Activated naive CD8-positive, alpha-beta T cell (primary cell): ENCODE measurements around the gene SLC29A4.
"Not testable (repeated sequence)": the region's sequence is repeated elsewhere in the genome, so short reads cannot be mapped to it uniquely, and the experiment has no call there.

Source experiments
- H3K27ac Mint-ChIP-seq: one replicate; pipeline ENCODE4 v1.8.0; 2021; ENCODE audit warnings: mixed read lengths
- H3K27me3 Mint-ChIP-seq: one replicate; pipeline ENCODE4 v1.8.0; 2021; ENCODE audit warnings: mixed read lengths
- H3K36me3 Mint-ChIP-seq: one replicate; pipeline ENCODE4 v1.8.0; 2021; ENCODE audit warnings: mixed read lengths
- H3K4me1 Mint-ChIP-seq: one replicate; pipeline ENCODE4 v1.8.0; 2021; ENCODE audit warnings: low read depth, mixed read lengths
- H3K4me3 Mint-ChIP-seq: one replicate; pipeline ENCODE4 v1.8.0; 2021; ENCODE audit warnings: mild to moderate bottlenecking, mixed read lengths
- H3K9me3 Mint-ChIP-seq: one replicate; pipeline ENCODE4 v1.8.0; 2021; ENCODE audit warnings: low read depth, mixed read lengths

The SLC29A4 gene

GRCh38 chr7:5282543-5283316 lies at the start of gene SLC29A4:
SLC29A4 (plus strand) TSS chr7:5282943; CDS start chr7:5287817, 4,874 bp downstream.
- Mint-ChIP-seq H3K36me3 (no peaks in the 10 kb centered on the region), H3K4me3 (no peak within 1 kb of the TSS), H3K4me1 (no peaks in the 10 kb centered on the region), H3K9me3 (no peaks in the 10 kb centered on the region), H3K27ac (no peak within 1 kb of the TSS), H3K27me3 (peaks cover 3% of the 10 kb centered on the region)

GRCh38 chr7:5234852-5235831 lies 47.6 kb upstream of the SLC29A4 start:
- Mint-ChIP-seq H3K27ac (no peak overlapping the region), H3K4me3 (no peak overlapping the region), H3K36me3 (peaks cover 5% of the 10 kb centered on the region), H3K4me1 (peaks cover 43% of the 10 kb centered on the region), H3K9me3 (no peaks in the 10 kb centered on the region), H3K27me3 (no peaks in the 10 kb centered on the region)

- Mint-ChIP-seq H3K4me1 (peaks cover 30% of the 10 kb centered on the region), H3K36me3 (no peaks in the 10 kb centered on the region), H3K27ac (no peak overlapping the region), H3K9me3 (no peaks in the 10 kb centered on the region), H3K4me3 (no peak overlapping the region), H3K27me3 (no peaks in the 10 kb centered on the region)
Observed at GRCh38 chr7:5237286-5237685, 45.5 kb upstream of the SLC29A4 start.

GRCh38 chr7:5238500-5238899 lies 44.2 kb upstream of the SLC29A4 start:
- Mint-ChIP-seq H3K9me3 (no peaks in the 10 kb centered on the region), H3K4me3 (no peak overlapping the region), H3K36me3 (no peaks in the 10 kb centered on the region), H3K27ac (no peak overlapping the region), H3K27me3 (no peaks in the 10 kb centered on the region), H3K4me1 (peaks cover 19% of the 10 kb centered on the region)

GRCh38 chr7:5243261-5243660 lies 39.5 kb upstream of the SLC29A4 start:
- Mint-ChIP-seq H3K27ac (no peak overlapping the region), H3K4me1 (peaks cover 11% of the 10 kb centered on the region), H3K4me3 (no peak overlapping the region), H3K9me3 (no peaks in the 10 kb centered on the region), H3K27me3 (no peaks in the 10 kb centered on the region), H3K36me3 (no peaks in the 10 kb centered on the region)

GRCh38 chr7:5248201-5248885 lies 34.4 kb upstream of the SLC29A4 start:
- H3K4me1 Mint-ChIP-seq: no peaks in the 10 kb centered on the region
- H3K27me3 Mint-ChIP-seq: no peaks in the 10 kb centered on the region
- H3K27ac Mint-ChIP-seq: no peak overlapping the region
- no peak overlapping the region for H3K4me3 Mint-ChIP-seq
- no peaks in the 10 kb centered on the region for H3K36me3 Mint-ChIP-seq
- H3K9me3 Mint-ChIP-seq: no peaks in the 10 kb centered on the region

GRCh38 chr7:5250787-5251186 lies 32.0 kb upstream of the SLC29A4 start:
- H3K9me3 Mint-ChIP-seq, H3K4me1 Mint-ChIP-seq, H3K27ac Mint-ChIP-seq, H3K36me3 Mint-ChIP-seq, H3K27me3 Mint-ChIP-seq, H3K4me3 Mint-ChIP-seq: not testable (repeated sequence)

- not testable (repeated sequence) for H3K36me3 Mint-ChIP-seq, H3K9me3 Mint-ChIP-seq, H3K27ac Mint-ChIP-seq, H3K4me1 Mint-ChIP-seq, H3K27me3 Mint-ChIP-seq, H3K4me3 Mint-ChIP-seq
Observed at GRCh38 chr7:5253529-5253928, 29.2 kb upstream of the SLC29A4 start.

- not testable (repeated sequence) for H3K27me3 Mint-ChIP-seq, H3K4me3 Mint-ChIP-seq, H3K9me3 Mint-ChIP-seq, H3K27ac Mint-ChIP-seq, H3K4me1 Mint-ChIP-seq, H3K36me3 Mint-ChIP-seq
Observed at GRCh38 chr7:5254371-5254770, 28.4 kb upstream of the SLC29A4 start.

- Mint-ChIP-seq H3K36me3 (no peaks in the 10 kb centered on the region), H3K4me1 (no peaks in the 10 kb centered on the region), H3K4me3 (no peak overlapping the region), H3K27me3 (no peaks in the 10 kb centered on the region), H3K27ac (no peak overlapping the region), H3K9me3 (no peaks in the 10 kb centered on the region)
Observed at GRCh38 chr7:5255832-5256231, 26.9 kb upstream of the SLC29A4 start.

- not testable (repeated sequence) for H3K36me3 Mint-ChIP-seq, H3K27ac Mint-ChIP-seq, H3K4me3 Mint-ChIP-seq, H3K9me3 Mint-ChIP-seq, H3K4me1 Mint-ChIP-seq, H3K27me3 Mint-ChIP-seq
Observed at GRCh38 chr7:5260530-5261068, 22.1 kb upstream of the SLC29A4 start.

- H3K27me3 Mint-ChIP-seq, H3K27ac Mint-ChIP-seq, H3K4me1 Mint-ChIP-seq, H3K4me3 Mint-ChIP-seq, H3K9me3 Mint-ChIP-seq, H3K36me3 Mint-ChIP-seq: not testable (repeated sequence)
Observed at GRCh38 chr7:5263066-5263465, 19.7 kb upstream of the SLC29A4 start.

GRCh38 chr7:5265320-5266190 lies 17.2 kb upstream of the SLC29A4 start:
- Mint-ChIP-seq H3K9me3 (no peaks in the 10 kb centered on the region), H3K4me3 (no peak overlapping the region), H3K27ac (no peak overlapping the region), H3K36me3 (no peaks in the 10 kb centered on the region), H3K27me3 (no peaks in the 10 kb centered on the region), H3K4me1 (no peaks in the 10 kb centered on the region)
